Stimulated activated CD4-positive, alpha-beta T cell treated with anti-CD3 and anti-CD28 coated beads, Interleukin-15, amount 100 ng/mL, for 24 hours (primary cell): ENCODE results near the gene BRSK1.

Experiments
- DNase-seq: peaks from one replicate; pipeline ENCODE4 v3.0.0-alpha.2; 2020

BRSK1 gene

DNA sequence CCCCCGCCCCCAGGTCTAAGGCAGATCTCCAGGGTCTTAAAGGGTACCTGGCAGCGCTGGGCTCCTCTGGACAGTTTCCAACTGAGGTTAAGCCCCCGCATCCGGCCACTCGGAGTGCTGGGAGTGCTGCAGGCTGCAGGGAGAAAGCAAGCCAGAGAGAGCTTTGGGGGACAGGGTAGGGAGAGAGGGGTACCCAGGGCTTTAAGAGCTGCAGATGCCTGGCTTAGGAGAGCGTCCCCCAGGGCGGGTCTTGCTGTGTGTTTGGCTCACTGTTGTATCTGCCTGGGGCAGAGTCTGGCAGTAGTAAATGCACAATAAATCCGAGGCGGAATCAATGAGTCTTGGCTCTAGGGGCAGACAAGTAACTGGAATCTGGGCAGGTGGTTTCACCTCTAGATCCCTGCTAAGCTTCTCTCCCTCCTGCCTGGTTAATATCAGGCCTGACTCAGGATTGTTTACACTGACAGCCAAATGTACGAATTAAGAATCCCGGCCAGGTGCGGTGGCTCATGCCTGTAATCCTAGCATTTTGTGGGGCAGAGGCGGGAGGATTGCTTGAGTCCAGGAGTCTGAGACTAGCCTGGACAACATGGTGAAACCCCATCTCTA lies 71.5 kb downstream of the BRSK1 start:
- no peak for DNase-seq

DNA sequence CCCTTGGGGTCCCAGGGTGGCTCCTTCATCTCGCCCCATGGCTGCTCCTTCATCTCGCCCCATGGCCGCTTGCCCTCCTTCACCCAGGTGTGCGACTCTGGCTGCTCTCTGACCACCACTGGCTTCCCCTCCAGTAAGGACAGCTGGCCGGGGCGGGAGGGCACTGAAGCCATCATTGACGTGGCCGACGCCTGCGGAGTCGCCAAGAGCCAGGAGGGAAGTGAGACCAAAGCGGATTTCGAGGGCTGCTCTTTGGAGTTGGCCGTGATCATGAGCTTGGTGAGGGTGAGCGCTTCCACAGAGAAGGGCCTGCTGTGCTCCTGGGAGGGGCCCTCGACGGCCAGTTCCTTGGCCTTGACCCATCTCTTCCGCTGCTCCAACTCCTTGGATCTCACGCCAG lies 74.7 kb downstream of the BRSK1 start:
- no peak for DNase-seq

DNA sequence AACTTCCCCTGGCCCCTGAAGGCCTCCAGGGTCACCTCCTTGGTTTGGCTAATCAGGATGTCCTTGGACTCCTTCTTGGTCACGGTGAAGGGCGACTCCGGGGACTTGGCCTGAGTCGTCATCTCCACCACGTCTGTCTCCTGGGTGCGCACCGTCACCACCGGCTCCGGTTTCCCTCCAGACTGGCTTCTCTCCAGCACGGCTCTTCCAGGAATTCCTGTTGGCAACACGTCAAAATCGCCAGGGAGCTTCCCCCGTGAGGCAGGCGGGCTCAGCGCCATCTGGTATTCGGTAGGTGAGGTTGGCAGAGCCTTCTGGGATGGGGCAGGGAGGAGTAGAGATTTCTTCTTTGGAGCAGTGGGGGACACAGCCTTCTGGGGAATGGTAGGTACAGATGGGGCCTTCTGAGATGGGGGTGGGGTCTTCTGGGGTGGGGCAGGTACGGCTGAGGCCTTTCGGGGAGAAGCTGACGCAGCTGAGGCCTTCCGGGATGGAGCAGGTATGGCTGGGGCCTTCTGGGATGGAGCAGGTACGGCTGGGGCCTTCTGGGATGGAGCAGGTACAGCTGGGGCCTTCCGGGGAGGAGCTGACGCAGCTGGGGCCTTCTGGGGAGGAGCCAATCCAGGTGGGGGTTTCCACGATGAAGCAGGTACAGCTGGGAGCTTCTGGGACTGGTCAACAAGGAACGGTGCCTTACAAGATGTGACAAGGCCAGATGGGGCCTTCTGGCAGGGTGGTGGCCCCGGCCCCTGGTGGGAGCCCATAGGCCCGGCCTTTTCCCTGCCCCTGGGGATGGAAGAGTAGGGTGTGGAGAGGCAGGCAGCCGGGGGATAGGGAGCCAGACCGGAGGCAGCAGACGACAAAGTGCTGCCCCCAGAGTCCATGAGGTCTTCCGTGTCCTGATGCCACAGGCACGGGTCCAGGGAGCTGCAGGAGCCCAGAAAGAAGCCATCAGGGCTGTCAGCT lies 75.4 kb downstream of the BRSK1 start:
- DNase-seq, result no peak

DNA sequence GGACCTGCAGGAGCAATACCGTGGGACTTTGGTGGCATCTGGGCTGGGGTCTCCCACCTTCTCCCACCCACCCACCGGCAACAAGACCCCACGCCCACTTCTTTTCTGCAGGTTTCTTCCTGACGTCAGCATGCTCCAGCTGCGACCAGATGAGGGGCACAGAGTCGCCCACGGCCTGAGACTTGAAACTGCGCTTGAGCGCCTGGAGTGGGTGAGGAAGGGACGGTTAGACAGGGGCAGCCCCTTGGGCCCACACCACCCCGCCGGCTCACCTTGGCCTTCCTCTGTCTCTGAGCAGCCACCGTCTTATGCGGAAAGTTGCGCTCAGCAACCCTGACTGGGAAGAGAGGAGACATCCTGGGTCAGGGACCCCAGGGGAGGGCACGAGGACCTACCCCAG lies 77.1 kb downstream of the BRSK1 start:
- no peak for DNase-seq
